HEK293 (cell line): ENCODE measurements around the gene ADAMTS14.

Source experiments
- CTCF ChIA-PET: fragments of 350-600 bp; formaldehyde crosslinking; extraction: SDS; loops from one replicate; lab custom pipeline; 2021; ENCODE audit warnings: antibody characterized with exemption; lab: Yijun Ruan, JAX
- POLR2A ChIA-PET: fragments of 300-600 bp; formaldehyde crosslinking; extraction: SDS; loops from one replicate; lab custom pipeline; 2020; ENCODE audit warnings: antibody characterized with exemption, inconsistent platforms; lab: Yijun Ruan, JAX
- H3K27ac ChIP-seq: fragments of 200-500 bp; sonication (Bioruptor generic); 2 replicates; pipeline ENCODE4 v1.5.1; 2014; ENCODE audit warnings: low read depth, low read length, control low read depth, inconsistent platforms; ENCODE audit errors: extremely low read depth
- H3K36me3 ChIP-seq, 2 experiments: fragments of 200-500 bp in 1 of 2; sonication (Bioruptor generic) in 1 of 2; 1 replicate in 1 of 2; 2 replicates in 1 of 2; pipeline ENCODE4 v1.5.1; 2014 to 2017; ENCODE audit warnings: inconsistent platforms in 2 of 2, low read length in 2 of 2; ENCODE audit not compliant: control insufficient read depth in 2 of 2, insufficient read depth in 1 of 2
- H3K4me1 ChIP-seq: fragments of 200-500 bp; sonication (Bioruptor generic); 2 replicates; pipeline ENCODE4 v1.5.1; 2014; ENCODE audit warnings: mild to moderate bottlenecking, low read length, inconsistent platforms; ENCODE audit not compliant: control insufficient read depth, insufficient read depth
- H3K4me3 ChIP-seq: 2 replicates; pipeline ENCODE4 v1.5.1; 2011; ENCODE audit warnings: low read depth, mild to moderate bottlenecking, control low read depth, low read length, moderate library complexity
- H3K9me3 ChIP-seq: fragments of 200-500 bp; sonication (Bioruptor generic); 2 replicates; pipeline ENCODE4 v1.5.1; 2014; ENCODE audit warnings: low read depth, low read length, inconsistent platforms; ENCODE audit not compliant: control insufficient read depth, insufficient read depth
- GLIS2 ChIP-seq: fragments of 450-650 bp; formaldehyde crosslinking; IDR thresholded peaks from 2 replicates; pipeline ENCODE4 v1.5.1; 2016; ENCODE audit warnings: missing biosample characterization, missing genetic modification characterization
- IKZF3 ChIP-seq: fragments of 450-650 bp; IDR thresholded peaks from 2 replicates; pipeline ENCODE4 v1.5.0; 2018; ENCODE audit warnings: missing biosample characterization, mild to moderate bottlenecking, missing genetic modification characterization, moderate library complexity
- KLF10 ChIP-seq: fragments of 450-650 bp; IDR thresholded peaks from 2 replicates; pipeline ENCODE4 v1.5.1; 2018; ENCODE audit warnings: missing biosample characterization, mild to moderate bottlenecking, missing genetic modification characterization
- KLF9 ChIP-seq: fragments of 450-650 bp; formaldehyde crosslinking; IDR thresholded peaks from 2 replicates; pipeline ENCODE4 v1.5.1; 2016; ENCODE audit warnings: missing biosample characterization, missing genetic modification characterization, low read depth
- OSR2 ChIP-seq: fragments of 450-650 bp; formaldehyde crosslinking; IDR thresholded peaks from 2 replicates; pipeline ENCODE4 v1.5.1; 2016; ENCODE audit warnings: missing biosample characterization, missing genetic modification characterization
- OVOL3 ChIP-seq: fragments of 450-650 bp; formaldehyde crosslinking; IDR thresholded peaks from 2 replicates; pipeline ENCODE4 v1.5.1; 2016; ENCODE audit warnings: missing biosample characterization, missing genetic modification characterization
- ZBTB48 ChIP-seq: fragments of 450-650 bp; formaldehyde crosslinking; IDR thresholded peaks from 2 replicates; pipeline ENCODE4 v1.5.1; 2016; ENCODE audit warnings: missing biosample characterization, missing genetic modification characterization
- ZNF112 ChIP-seq: fragments of 450-650 bp; formaldehyde crosslinking; IDR thresholded peaks from 2 replicates; pipeline ENCODE4 v1.5.0; 2017; ENCODE audit warnings: missing biosample characterization, missing genetic modification characterization
- ZNF133 ChIP-seq: fragments of 450-650 bp; formaldehyde crosslinking; IDR thresholded peaks from 2 replicates; pipeline ENCODE4 v1.5.1; 2016; ENCODE audit warnings: missing biosample characterization, missing genetic modification characterization
- ZNF2 ChIP-seq: fragments of 450-650 bp; formaldehyde crosslinking; IDR thresholded peaks from 2 replicates; pipeline ENCODE4 v1.5.1; 2016; ENCODE audit warnings: missing biosample characterization, missing genetic modification characterization
- ZNF221 ChIP-seq: fragments of 450-650 bp; formaldehyde crosslinking; IDR thresholded peaks from 2 replicates; pipeline ENCODE4 v1.5.1; 2017; ENCODE audit warnings: missing biosample characterization, missing genetic modification characterization, borderline replicate concordance
- ZNF324 ChIP-seq: fragments of 450-650 bp; formaldehyde crosslinking; IDR thresholded peaks from 2 replicates; pipeline ENCODE4 v1.5.1; 2016; ENCODE audit warnings: missing biosample characterization, missing genetic modification characterization
- ZNF529 ChIP-seq: fragments of 450-650 bp; formaldehyde crosslinking; IDR thresholded peaks from 2 replicates; pipeline ENCODE4 v1.5.1; 2017; ENCODE audit warnings: missing genetic modification characterization, missing biosample characterization; ENCODE audit not compliant: insufficient replicate concordance
- ZNF610 ChIP-seq: fragments of 450-650 bp; formaldehyde crosslinking; IDR thresholded peaks from 2 replicates; pipeline ENCODE4 v1.5.1; 2016; ENCODE audit warnings: missing biosample characterization, missing genetic modification characterization, borderline replicate concordance
- ZNF701 ChIP-seq: fragments of 450-650 bp; formaldehyde crosslinking; IDR thresholded peaks from 2 replicates; pipeline ENCODE4 v1.5.1; 2016; ENCODE audit warnings: missing biosample characterization, missing genetic modification characterization
- ZNF791 ChIP-seq: fragments of 450-650 bp; formaldehyde crosslinking; IDR thresholded peaks from 2 replicates; pipeline ENCODE4 v1.5.1; 2016; ENCODE audit warnings: missing biosample characterization, missing genetic modification characterization
- TF ChIP-seq, protein P1 (sequence below): fragments of 450-650 bp; formaldehyde crosslinking; IDR thresholded peaks from 2 replicates; pipeline ENCODE4 v1.5.1; 2016; ENCODE audit warnings: missing biosample characterization, missing genetic modification characterization
- TF ChIP-seq, protein P2 (sequence below): fragments of 450-650 bp; formaldehyde crosslinking; IDR thresholded peaks from 2 replicates; pipeline ENCODE4 v1.5.1; 2017; ENCODE audit warnings: missing biosample characterization, missing genetic modification characterization
- TF ChIP-seq, protein P3 (sequence below): fragments of 450-650 bp; formaldehyde crosslinking; IDR thresholded peaks from 2 replicates; pipeline ENCODE4; 2016; ENCODE audit warnings: missing biosample characterization, missing genetic modification characterization
- TF ChIP-seq, protein P4 (sequence below): fragments of 450-650 bp; formaldehyde crosslinking; IDR thresholded peaks from 2 replicates; pipeline ENCODE4 v1.5.1; 2016; ENCODE audit warnings: missing biosample characterization, missing genetic modification characterization
- TF ChIP-seq, protein P5 (sequence below): fragments of 450-650 bp; formaldehyde crosslinking; IDR thresholded peaks from 2 replicates; pipeline ENCODE4 v1.5.1; 2016; ENCODE audit warnings: missing biosample characterization, missing genetic modification characterization
- TF ChIP-seq, protein P6 (sequence below): fragments of 450-650 bp; formaldehyde crosslinking; IDR thresholded peaks from 2 replicates; pipeline ENCODE4 v1.5.1; 2016; ENCODE audit warnings: missing biosample characterization, missing genetic modification characterization

ADAMTS14 gene

DNA sequence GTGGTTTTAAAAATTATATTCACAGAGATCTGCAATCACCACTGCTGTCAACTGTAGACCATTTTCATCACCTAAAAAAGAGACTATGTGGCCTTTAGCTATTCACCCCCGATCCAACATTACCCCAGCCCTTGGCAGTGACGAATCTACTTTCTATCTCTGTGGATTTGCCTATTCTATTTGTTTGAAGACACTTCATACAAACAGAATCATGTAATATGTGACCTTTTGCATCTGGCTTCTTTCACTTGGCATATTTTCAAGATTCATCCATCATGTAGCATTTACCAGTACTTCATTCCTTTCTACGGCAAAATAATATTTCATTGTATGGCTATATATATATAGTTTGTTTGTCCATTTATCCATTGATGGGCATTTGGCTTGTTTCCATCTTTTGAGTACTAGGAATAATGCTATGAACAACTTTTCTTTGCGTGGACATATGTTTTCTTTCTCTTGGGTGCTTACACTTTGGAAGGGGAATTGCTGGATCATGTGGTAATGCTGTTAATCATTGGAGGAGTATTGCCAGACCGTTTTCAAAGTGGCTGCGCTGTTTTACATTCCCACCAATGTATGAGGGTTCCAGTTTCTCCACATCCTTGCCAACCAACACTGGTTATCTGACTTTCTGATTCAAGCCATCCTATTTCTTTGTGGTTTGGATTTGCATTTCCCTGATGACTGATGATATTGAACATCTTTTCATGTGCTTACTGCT is 22.3 kb downstream of the ADAMTS14 start:
- Histone ChIP-seq H3K36me3 (no peaks in the 10 kb centered on the region), H3K4me1 (no peaks in the 10 kb centered on the region), H3K9me3 (no peaks in the 10 kb centered on the region), H3K4me3 (no peak overlapping the region), H3K27ac (no peak overlapping the region)
- no peak for TF ChIP-seq ZNF133 (tag by site-specific recombination)
- CTCF ChIA-PET, result no interaction called here
- POLR2A ChIA-PET, result no interaction called here

DNA sequence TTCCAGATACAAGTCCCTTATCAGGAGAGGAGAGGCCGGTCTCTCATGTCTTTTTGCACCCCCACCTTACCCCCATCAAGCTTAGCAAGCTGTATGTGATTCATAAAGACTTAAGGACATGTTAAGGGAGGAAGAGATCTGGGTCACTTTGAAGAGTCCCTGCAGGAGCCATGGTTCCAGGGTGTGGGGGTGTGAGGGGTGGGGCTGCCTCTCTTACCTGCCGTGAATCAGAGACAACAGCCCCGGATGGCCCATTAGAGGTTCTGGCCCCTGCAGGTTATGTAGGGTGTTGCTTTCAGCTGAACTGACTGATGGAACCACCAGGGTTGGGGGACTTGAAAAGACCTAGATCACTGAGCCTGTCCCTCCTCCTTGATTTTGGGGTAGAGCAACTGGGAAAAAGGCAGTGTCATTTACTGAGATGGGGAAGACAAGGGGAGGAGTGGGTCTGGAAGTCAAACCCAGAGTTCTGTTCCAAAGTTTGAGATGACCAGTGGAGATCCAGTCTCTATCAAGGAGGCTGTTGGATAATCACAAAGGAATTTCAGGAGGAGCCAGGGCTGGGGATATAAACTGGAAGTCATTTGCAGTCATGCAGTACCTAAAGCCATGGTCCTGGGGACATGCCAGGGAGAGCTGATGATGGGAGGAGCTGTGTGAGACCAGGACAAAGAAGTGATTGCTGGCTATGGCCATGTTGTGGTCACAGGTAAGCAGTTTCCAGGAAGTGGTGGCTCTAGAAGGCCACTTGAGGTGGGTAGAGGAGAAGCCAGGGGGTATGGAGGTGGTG is 23.1 kb downstream of the ADAMTS14 start:
- no peak overlapping the region for H3K27ac ChIP-seq
- H3K36me3 ChIP-seq, result no peaks in the 10 kb centered on the region
- no peaks in the 10 kb centered on the region for H3K4me1 ChIP-seq
- CTCF ChIA-PET, result no interaction called here
- no peak overlapping the region for H3K4me3 ChIP-seq
- no peak for TF ChIP-seq ZNF610 (tag by site-specific recombination)
- no peak for TF ChIP-seq ZNF112 (tag by site-specific recombination)
- TF ChIP-seq OSR2, result no peak
- TF ChIP-seq, protein P1, sequence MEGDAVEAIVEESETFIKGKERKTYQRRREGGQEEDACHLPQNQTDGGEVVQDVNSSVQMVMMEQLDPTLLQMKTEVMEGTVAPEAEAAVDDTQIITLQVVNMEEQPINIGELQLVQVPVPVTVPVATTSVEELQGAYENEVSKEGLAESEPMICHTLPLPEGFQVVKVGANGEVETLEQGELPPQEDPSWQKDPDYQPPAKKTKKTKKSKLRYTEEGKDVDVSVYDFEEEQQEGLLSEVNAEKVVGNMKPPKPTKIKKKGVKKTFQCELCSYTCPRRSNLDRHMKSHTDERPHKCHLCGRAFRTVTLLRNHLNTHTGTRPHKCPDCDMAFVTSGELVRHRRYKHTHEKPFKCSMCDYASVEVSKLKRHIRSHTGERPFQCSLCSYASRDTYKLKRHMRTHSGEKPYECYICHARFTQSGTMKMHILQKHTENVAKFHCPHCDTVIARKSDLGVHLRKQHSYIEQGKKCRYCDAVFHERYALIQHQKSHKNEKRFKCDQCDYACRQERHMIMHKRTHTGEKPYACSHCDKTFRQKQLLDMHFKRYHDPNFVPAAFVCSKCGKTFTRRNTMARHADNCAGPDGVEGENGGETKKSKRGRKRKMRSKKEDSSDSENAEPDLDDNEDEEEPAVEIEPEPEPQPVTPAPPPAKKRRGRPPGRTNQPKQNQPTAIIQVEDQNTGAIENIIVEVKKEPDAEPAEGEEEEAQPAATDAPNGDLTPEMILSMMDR (tag by site-specific recombination), result no peak
- TF ChIP-seq, protein P2, sequence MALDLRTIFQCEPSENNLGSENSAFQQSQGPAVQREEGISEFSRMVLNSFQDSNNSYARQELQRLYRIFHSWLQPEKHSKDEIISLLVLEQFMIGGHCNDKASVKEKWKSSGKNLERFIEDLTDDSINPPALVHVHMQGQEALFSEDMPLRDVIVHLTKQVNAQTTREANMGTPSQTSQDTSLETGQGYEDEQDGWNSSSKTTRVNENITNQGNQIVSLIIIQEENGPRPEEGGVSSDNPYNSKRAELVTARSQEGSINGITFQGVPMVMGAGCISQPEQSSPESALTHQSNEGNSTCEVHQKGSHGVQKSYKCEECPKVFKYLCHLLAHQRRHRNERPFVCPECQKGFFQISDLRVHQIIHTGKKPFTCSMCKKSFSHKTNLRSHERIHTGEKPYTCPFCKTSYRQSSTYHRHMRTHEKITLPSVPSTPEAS (tag by site-specific recombination), result no peak
- TF ChIP-seq, all 188 proteins: peak for 0
- POLR2A ChIA-PET, result no interaction called here
- no peaks in the 10 kb centered on the region for H3K9me3 ChIP-seq

DNA sequence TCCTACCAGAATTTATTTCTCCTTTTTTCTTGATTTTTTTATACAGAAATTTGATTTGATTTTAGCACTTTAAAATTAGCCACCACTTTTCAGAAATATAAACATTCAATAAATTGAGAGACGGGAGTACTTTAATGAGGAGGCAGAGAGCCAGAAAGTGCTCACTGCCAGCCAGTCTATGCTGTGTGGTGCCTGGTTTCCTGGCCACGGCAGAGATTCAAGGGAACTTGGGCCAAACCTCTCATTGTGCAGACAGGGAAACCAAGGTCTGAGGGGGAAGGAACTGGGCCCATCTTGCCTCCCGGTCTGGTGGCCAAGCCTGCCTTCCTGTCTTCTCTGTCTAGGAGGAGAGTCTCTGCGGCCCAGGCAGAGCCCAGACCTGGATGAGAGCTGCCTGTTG is 25.9 kb downstream of the ADAMTS14 start:
- ChIA-PET CTCF (no interaction called here), POLR2A (no interaction called here)
- Histone ChIP-seq H3K4me3 (no peak overlapping the region), H3K27ac (no peak overlapping the region), H3K9me3 (no peaks in the 10 kb centered on the region), H3K36me3 (no peaks in the 10 kb centered on the region), H3K4me1 (no peaks in the 10 kb centered on the region)
- TF ChIP-seq ZNF529 (tag by site-specific recombination), result no peak
- TF ChIP-seq ZNF221, result no peak
- TF ChIP-seq KLF10 (tag by site-specific recombination), result no peak
- TF ChIP-seq, protein P3, sequence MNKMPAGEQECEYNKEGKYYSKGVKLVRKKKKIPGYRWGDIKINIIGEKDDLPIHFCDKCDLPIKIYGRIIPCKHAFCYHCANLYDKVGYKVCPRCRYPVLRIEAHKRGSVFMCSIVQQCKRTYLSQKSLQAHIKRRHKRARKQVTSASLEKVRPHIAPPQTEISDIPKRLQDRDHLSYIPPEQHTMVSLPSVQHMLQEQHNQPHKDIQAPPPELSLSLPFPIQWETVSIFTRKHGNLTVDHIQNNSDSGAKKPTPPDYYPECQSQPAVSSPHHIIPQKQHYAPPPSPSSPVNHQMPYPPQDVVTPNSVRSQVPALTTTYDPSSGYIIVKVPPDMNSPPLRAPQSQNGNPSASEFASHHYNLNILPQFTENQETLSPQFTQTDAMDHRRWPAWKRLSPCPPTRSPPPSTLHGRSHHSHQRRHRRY (tag by site-specific recombination), result no peak
- no peak for TF ChIP-seq IKZF3 (tag by site-specific recombination)
- TF ChIP-seq, protein P4, sequence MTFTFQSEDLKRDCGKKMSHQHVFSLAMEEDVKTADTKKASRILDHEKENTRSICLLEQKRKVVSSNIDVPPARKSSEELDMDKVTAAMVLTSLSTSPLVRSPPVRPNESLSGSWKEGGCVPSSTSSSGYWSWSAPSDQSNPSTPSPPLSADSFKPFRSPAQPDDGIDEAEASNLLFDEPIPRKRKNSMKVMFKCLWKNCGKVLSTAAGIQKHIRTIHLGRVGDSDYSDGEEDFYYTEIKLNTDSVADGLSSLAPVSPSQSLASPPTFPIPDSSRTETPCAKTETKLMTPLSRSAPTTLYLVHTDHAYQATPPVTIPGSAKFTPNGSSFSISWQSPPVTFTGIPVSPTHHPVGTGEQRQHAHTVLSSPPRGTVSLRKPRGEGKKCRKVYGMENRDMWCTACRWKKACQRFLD (tag by site-specific recombination), result no peak
- TF ChIP-seq ZNF324 (tag by site-specific recombination), result no peak
- TF ChIP-seq ZNF2 (tag by site-specific recombination), result no peak
- no peak for TF ChIP-seq ZNF112 (tag by site-specific recombination)
- no peak for TF ChIP-seq ZNF791 (tag by site-specific recombination)
- no peak for TF ChIP-seq GLIS2 (tag by site-specific recombination)
- no peak for TF ChIP-seq OVOL3 (tag by site-specific recombination)
- TF ChIP-seq, protein P5, sequence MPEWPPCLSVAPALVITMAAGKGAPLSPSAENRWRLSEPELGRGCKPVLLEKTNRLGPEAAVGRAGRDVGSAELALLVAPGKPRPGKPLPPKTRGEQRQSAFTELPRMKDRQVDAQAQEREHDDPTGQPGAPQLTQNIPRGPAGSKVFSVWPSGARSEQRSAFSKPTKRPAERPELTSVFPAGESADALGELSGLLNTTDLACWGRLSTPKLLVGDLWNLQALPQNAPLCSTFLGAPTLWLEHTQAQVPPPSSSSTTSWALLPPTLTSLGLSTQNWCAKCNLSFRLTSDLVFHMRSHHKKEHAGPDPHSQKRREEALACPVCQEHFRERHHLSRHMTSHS (tag by site-specific recombination), result no peak
- TF ChIP-seq ZBTB48 (tag by site-specific recombination), result no peak
- no peak for TF ChIP-seq ZNF701
- TF ChIP-seq, protein P6, sequence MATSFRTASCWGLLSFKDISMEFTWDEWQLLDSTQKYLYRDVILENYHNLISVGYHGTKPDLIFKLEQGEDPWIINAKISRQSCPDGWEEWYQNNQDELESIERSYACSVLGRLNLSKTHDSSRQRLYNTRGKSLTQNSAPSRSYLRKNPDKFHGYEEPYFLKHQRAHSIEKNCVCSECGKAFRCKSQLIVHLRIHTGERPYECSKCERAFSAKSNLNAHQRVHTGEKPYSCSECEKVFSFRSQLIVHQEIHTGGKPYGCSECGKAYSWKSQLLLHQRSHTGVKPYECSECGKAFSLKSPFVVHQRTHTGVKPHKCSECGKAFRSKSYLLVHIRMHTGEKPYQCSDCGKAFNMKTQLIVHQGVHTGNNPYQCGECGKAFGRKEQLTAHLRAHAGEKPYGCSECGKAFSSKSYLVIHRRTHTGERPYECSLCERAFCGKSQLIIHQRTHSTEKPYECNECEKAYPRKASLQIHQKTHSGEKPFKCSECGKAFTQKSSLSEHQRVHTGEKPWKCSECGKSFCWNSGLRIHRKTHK (tag by site-specific recombination), result no peak
- TF ChIP-seq KLF9, result no peak
